Smooth muscle cell (in vitro differentiated cells): ENCODE data around the gene DOK4. TPM values are rescaled to one million over a fixed set of nuclear protein-coding genes. Genes with fewer than 3 reads are reported as not detected.

Source experiments
- DNase-seq: peaks from one replicate; lab custom pipeline; 2025; ENCODE audit not compliant: unreplicated experiment; lab: John Stamatoyannopoulos, UW
- H2AFZ ChIP-seq: fragments of 200-600 bp; sonication (generic); 2 replicates; pipeline ENCODE4 v1.6.0; 2016; ENCODE audit warnings: antibody characterized with exemption, low read depth, mild to moderate bottlenecking
- H3F3A ChIP-seq: fragments of 200-600 bp; sonication (generic); 2 replicates; pipeline ENCODE4 v1.6.0; 2017; ENCODE audit warnings: antibody characterized with exemption, low read depth
- H3K27ac ChIP-seq: fragments of 200-600 bp; sonication (generic); 2 replicates; pipeline ENCODE4 v1.5.1; 2016; ENCODE audit warnings: low read depth, mild to moderate bottlenecking
- H3K27me3 ChIP-seq: fragments of 200-600 bp; sonication (generic); 2 replicates; pipeline ENCODE4 v1.6.1; 2016; ENCODE audit warnings: low read depth, mild to moderate bottlenecking
- H3K36me3 ChIP-seq: fragments of 200-600 bp; sonication (generic); 2 replicates; pipeline ENCODE4 v1.5.1; 2016; ENCODE audit warnings: low read depth
- H3K4me1 ChIP-seq: fragments of 200-600 bp; sonication (generic); 2 replicates; pipeline ENCODE4 v1.5.1; 2016; ENCODE audit warnings: low read depth
- H3K4me2 ChIP-seq: fragments of 200-600 bp; sonication (generic); 2 replicates; pipeline ENCODE4 v1.6.0; 2016; ENCODE audit warnings: mild to moderate bottlenecking
- H3K4me3 ChIP-seq: fragments of 200-600 bp; sonication (generic); 2 replicates; pipeline ENCODE4 v1.5.1; 2016; ENCODE audit warnings: mild to moderate bottlenecking
- H3K79me2 ChIP-seq: fragments of 200-600 bp; sonication (generic); 2 replicates; pipeline ENCODE4 v1.6.0; 2016; ENCODE audit warnings: low read depth, mild to moderate bottlenecking
- H3K9ac ChIP-seq: fragments of 200-600 bp; sonication (generic); 2 replicates; pipeline ENCODE4 v1.6.0; 2016; ENCODE audit warnings: low read depth
- H3K9me3 ChIP-seq: fragments of 200-600 bp; sonication (generic); replicated peaks from 2 replicates; pipeline ENCODE4 v1.5.1; 2016; ENCODE audit warnings: low read depth
- H4K20me1 ChIP-seq: fragments of 200-600 bp; sonication (generic); 2 replicates; pipeline ENCODE4 v1.6.0; 2016; ENCODE audit warnings: low read depth
- WGBS: methylation state at CpG from one replicate; pipeline ENCODE4 v1.1.7; 2016; ENCODE audit warnings: low lambda C conversion rate; 5-methylcytosine and 5-hydroxymethylcytosine counted together
- polyA plus RNA-seq: library from polyadenylated mRNA; unstranded; fragments of >200 nt; fragmentation: Nextera tagmentation; extraction: Ambion mirVana; gene quantifications from 2 replicates; pipeline ENCODE4 v1.2.1, GENCODE V29; 2016
- total RNA-seq: library from RNA; depleted of rRNA; stranded (reverse); fragments of >200 nt; gene quantifications from 2 replicates; pipeline ENCODE4 v1.2.3, GENCODE V29; 2014
- TF ChIP-seq, protein P1 (sequence below): fragments of 200-600 bp; sonication (generic); IDR thresholded peaks from 2 replicates; pipeline ENCODE4 v1.5.1; 2017; ENCODE audit warnings: borderline replicate concordance, mild to moderate bottlenecking, antibody characterized with exemption; ENCODE audit not compliant: insufficient read depth, poor library complexity, severe bottlenecking

The DOK4 gene
- total and polyA plus RNA-seq, 2 experiments from 2014 or later = 43.5 to 73.6 TPM

GRCh38 chr16:57531635-57532265 lies 45.5 kb upstream of the DOK4 start:
- no peak for DNase-seq
- Histone ChIP-seq H3K36me3 (no peaks in the 10 kb centered on the region), H2AFZ (no peak overlapping the region), H3K4me1 (peaks cover 19% of the 10 kb centered on the region), H3F3A (no peaks in the 10 kb centered on the region), H3K27ac (no peak overlapping the region), H4K20me1 (peaks cover 32% of the 10 kb centered on the region), H3K79me2 (peaks cover 24% of the 10 kb centered on the region), H3K27me3 (peaks cover 5% of the 10 kb centered on the region), H3K9ac (no peak overlapping the region), H3K4me2 (no peak overlapping the region), H3K9me3 (no peaks in the 10 kb centered on the region), H3K4me3 (no peak overlapping the region)
- TF ChIP-seq, protein P1, sequence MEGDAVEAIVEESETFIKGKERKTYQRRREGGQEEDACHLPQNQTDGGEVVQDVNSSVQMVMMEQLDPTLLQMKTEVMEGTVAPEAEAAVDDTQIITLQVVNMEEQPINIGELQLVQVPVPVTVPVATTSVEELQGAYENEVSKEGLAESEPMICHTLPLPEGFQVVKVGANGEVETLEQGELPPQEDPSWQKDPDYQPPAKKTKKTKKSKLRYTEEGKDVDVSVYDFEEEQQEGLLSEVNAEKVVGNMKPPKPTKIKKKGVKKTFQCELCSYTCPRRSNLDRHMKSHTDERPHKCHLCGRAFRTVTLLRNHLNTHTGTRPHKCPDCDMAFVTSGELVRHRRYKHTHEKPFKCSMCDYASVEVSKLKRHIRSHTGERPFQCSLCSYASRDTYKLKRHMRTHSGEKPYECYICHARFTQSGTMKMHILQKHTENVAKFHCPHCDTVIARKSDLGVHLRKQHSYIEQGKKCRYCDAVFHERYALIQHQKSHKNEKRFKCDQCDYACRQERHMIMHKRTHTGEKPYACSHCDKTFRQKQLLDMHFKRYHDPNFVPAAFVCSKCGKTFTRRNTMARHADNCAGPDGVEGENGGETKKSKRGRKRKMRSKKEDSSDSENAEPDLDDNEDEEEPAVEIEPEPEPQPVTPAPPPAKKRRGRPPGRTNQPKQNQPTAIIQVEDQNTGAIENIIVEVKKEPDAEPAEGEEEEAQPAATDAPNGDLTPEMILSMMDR = no peak
- WGBS = 90% methylated on average over 8 of the region's 8 CpGs

DNA sequence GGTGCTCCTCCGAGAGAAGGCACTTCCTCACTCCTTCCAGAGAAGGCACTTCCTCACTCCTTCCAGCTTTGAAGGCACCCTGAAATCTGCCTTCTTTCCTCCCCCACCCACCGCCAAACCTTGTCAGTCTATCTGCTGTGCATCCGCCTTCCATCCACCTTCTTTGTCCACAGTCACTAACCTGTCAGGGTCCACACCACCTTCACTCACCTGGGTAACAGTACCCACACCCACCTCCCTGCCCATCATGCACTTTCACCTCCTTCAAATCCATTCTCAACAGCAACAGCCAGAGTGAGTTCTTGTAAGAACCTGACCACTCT lies 44.9 kb upstream of the DOK4 start:
- Histone ChIP-seq H4K20me1 (peaks cover 32% of the 10 kb centered on the region), H3K27ac (no peak overlapping the region), H3K9ac (no peak overlapping the region), H3K27me3 (peaks cover 5% of the 10 kb centered on the region), H3K4me1 (peaks cover 17% of the 10 kb centered on the region), H3K79me2 (peaks cover 24% of the 10 kb centered on the region), H3K4me3 (no peak overlapping the region), H3F3A (no peaks in the 10 kb centered on the region), H3K9me3 (no peaks in the 10 kb centered on the region), H3K4me2 (no peak overlapping the region), H2AFZ (no peak overlapping the region), H3K36me3 (no peaks in the 10 kb centered on the region)
- WGBS = 90% methylated on average over 3 of the region's 3 CpGs
- TF ChIP-seq, protein P1 = no peak
- no peak for DNase-seq

GRCh38 chr16:57530522-57531252 lies 44.4 kb upstream of the DOK4 start:
- H3K27ac ChIP-seq = no peak overlapping the region
- no peaks in the 10 kb centered on the region for H3K36me3 ChIP-seq
- H3K27me3 ChIP-seq = peaks cover 5% of the 10 kb centered on the region
- peaks cover 16% of the 10 kb centered on the region for H3K4me1 ChIP-seq
- no peaks in the 10 kb centered on the region for H3K9me3 ChIP-seq
- TF ChIP-seq, protein P1 = no peak
- no peak overlapping the region for H2AFZ ChIP-seq
- H3K79me2 ChIP-seq = peaks cover 22% of the 10 kb centered on the region
- H3K9ac ChIP-seq = no peak overlapping the region
- no peak for DNase-seq
- H3K4me2 ChIP-seq = no peak overlapping the region
- 95% methylated on average over 18 of the region's 22 CpGs for WGBS
- no peaks in the 10 kb centered on the region for H3F3A ChIP-seq
- H3K4me3 ChIP-seq = no peak overlapping the region
- H4K20me1 ChIP-seq = peaks cover 32% of the 10 kb centered on the region

- WGBS = 32% methylated on average over 7 of the region's 7 CpGs
- no peak overlapping the region for H3K27ac ChIP-seq
- H3K9ac ChIP-seq = no peak overlapping the region
- H3K79me2 ChIP-seq = peaks cover 16% of the 10 kb centered on the region
- peaks cover 10% of the 10 kb centered on the region for H3K4me1 ChIP-seq
- H3K27me3 ChIP-seq = peaks cover 5% of the 10 kb centered on the region
- no peak overlapping the region for H2AFZ ChIP-seq
- H3K4me2 ChIP-seq = no peak overlapping the region
- no peak for DNase-seq
- no peaks in the 10 kb centered on the region for H3K9me3 ChIP-seq
- no peak overlapping the region for H3K4me3 ChIP-seq
- H4K20me1 ChIP-seq = peaks cover 32% of the 10 kb centered on the region
- H3F3A ChIP-seq = no peaks in the 10 kb centered on the region
- TF ChIP-seq, protein P1 = no peak
- no peaks in the 10 kb centered on the region for H3K36me3 ChIP-seq
Measured at GRCh38 chr16:57530104-57530521, 43.8 kb upstream of the DOK4 start.
